SH-SY5Y (cell line): ENCODE measurements around the gene LINGO4.

Source experiments
- GATA2 ChIP-seq: IDR thresholded peaks from 2 replicates; pipeline ENCODE4 v1.6.1; 2011; ENCODE audit warnings: mild to moderate bottlenecking, low read depth, low read length
- GATA3 ChIP-seq: IDR thresholded peaks from 2 replicates; pipeline ENCODE4 v1.6.1; 2011; ENCODE audit warnings: low read depth, mild to moderate bottlenecking, low read length, moderate library complexity

Gene LINGO4

DNA sequence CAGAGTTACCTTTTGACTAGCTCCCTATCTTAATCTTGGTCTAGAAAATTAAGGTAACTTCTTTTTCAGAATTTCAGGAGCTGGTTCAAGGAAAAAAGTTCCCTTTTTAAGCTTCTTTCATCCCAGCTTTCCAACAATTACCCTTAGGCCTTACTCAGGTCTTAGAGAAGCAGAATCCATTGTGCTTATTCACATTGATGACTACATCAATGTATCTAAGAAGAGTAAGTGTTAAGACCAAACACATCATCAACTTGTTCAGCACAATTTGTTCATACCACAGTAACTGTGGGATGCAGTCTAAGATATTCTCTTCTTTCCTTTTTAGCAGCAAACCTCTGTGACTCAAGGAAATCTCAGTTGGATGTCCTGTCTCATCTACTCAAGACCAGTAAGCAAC, 46.0 kb downstream of the LINGO4 start:
- TF ChIP-seq GATA2 (no peak), GATA3 (no peak)

DNA sequence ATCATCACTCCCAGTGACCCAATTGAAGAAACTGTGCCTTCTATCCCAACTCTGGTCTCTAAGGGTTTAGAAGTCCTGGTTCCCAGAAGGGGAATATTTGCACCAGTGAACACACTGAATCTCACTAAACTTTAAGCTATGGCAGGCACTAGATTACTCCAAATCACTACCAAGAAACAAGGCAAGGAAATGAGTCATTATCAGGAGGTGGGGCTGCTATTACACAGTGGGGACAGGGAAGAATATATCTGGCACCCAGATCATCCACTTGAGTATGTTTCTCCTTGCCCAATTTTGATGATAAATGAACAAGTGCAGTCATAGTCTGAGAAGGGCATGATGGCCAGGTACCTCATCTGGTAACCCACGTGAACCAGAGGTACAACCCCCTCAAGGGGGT, 48.9 kb downstream of the LINGO4 start:
- TF ChIP-seq GATA2, result no peak
- TF ChIP-seq GATA3, result no peak
